PFSK-1 (cell line): ENCODE results near the gene KCNB1.

Source experiments
- FOXP2 ChIP-seq: optimal IDR thresholded peaks from 2 replicates; pipeline ENCODE3; 2011; ENCODE audit warnings: borderline replicate concordance, control low read depth, inconsistent platforms; ENCODE audit not compliant: insufficient read depth; ENCODE audit errors: extremely low read length, extremely low read depth
- POLR2AphosphoS5 ChIP-seq: IDR thresholded peaks from 2 replicates; pipeline ENCODE4 v1.6.1; 2012; ENCODE audit warnings: low read depth, mild to moderate bottlenecking, control low read depth, low read length, moderate library complexity
- SIN3A ChIP-seq: IDR thresholded peaks from 2 replicates; pipeline ENCODE4 v1.6.1; 2012; ENCODE audit warnings: mild to moderate bottlenecking, low read length, moderate library complexity, borderline replicate concordance; ENCODE audit not compliant: insufficient read depth
- TAF1 ChIP-seq: IDR thresholded peaks from 2 replicates; pipeline ENCODE4 v1.6.1; 2012; ENCODE audit warnings: low read length, control low read depth, borderline replicate concordance; ENCODE audit not compliant: insufficient read depth
- TF ChIP-seq, protein P1 (sequence below), 2 experiments: IDR thresholded peaks; 2 replicates each; pipeline versions ENCODE4 v1.6.1 to v1.8.0; 2011 to 2012; ENCODE audit warnings: low read depth in 2 of 2, low read length in 2 of 2, control low read depth in 1 of 2, inconsistent platforms in 1 of 2, mild to moderate bottlenecking in 1 of 2, moderate library complexity in 1 of 2; ENCODE audit not compliant: insufficient read depth in 1 of 2

DNA sequence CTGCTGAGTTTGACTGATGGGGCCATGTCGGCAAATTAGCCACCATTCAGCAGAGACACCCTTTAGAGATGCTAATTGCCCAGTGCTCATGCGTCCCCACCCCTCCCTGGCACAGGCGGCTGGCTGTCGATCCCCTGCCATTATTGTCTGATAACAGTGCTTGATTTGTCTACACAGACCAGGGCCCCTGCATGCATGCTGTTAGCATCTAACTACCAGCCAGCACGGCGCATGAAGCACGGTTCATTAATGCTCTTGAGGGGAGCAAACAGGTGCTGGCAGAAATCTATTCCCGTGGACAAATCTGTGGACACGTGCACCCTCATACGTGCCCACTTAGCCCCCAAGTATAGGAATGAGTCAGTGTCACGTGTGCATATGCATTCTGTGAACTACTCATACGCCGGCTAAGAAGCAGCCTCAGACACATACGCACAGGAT lies 32.2 kb downstream of the KCNB1 start:
- TF ChIP-seq POLR2AphosphoS5 (no peak), SIN3A (no peak), TAF1 (no peak), FOXP2 (no peak)
- TF ChIP-seq, protein P1, sequence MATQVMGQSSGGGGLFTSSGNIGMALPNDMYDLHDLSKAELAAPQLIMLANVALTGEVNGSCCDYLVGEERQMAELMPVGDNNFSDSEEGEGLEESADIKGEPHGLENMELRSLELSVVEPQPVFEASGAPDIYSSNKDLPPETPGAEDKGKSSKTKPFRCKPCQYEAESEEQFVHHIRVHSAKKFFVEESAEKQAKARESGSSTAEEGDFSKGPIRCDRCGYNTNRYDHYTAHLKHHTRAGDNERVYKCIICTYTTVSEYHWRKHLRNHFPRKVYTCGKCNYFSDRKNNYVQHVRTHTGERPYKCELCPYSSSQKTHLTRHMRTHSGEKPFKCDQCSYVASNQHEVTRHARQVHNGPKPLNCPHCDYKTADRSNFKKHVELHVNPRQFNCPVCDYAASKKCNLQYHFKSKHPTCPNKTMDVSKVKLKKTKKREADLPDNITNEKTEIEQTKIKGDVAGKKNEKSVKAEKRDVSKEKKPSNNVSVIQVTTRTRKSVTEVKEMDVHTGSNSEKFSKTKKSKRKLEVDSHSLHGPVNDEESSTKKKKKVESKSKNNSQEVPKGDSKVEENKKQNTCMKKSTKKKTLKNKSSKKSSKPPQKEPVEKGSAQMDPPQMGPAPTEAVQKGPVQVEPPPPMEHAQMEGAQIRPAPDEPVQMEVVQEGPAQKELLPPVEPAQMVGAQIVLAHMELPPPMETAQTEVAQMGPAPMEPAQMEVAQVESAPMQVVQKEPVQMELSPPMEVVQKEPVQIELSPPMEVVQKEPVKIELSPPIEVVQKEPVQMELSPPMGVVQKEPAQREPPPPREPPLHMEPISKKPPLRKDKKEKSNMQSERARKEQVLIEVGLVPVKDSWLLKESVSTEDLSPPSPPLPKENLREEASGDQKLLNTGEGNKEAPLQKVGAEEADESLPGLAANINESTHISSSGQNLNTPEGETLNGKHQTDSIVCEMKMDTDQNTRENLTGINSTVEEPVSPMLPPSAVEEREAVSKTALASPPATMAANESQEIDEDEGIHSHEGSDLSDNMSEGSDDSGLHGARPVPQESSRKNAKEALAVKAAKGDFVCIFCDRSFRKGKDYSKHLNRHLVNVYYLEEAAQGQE (IDR thresholded peaks at IDR 0.05; ENCODE audit: insufficient read depth in 1 of 2, low read depth in 2 of 2, low read length in 2 of 2) = no peak
